PC-3 (cell line): ENCODE data around the gene CCDC169. TPM values are rescaled to one million over a fixed set of nuclear protein-coding genes. Genes with fewer than 3 reads are reported as not detected.

Source experiments
- ATAC-seq: fragments of 200-7000 bp; cut with Tn5 transposase; 2 replicates; pipeline ENCODE4 v1.9.1; 2020; ENCODE audit warnings: mild to moderate bottlenecking, moderate library complexity
- BruUV-seq: library from RNA; stranded (reverse); fragments of 400-500 nt; replicated peaks from 2 replicates; lab custom pipeline; 2021; lab: Mats Ljungman, UMichigan
- CTCF ChIA-PET: fragments of 300-600 bp; sonication (Branson Sonifier 250); formaldehyde crosslinking; loops from one replicate; lab custom pipeline; 2022; ENCODE audit warnings: antibody characterized with exemption; lab: Charles Lee
- POLR2A ChIA-PET: fragments of 300-600 bp; sonication (Branson Sonifier 250); formaldehyde crosslinking; loops from one replicate; lab custom pipeline; 2022; ENCODE audit warnings: antibody characterized with exemption; ENCODE audit not compliant: unreplicated experiment; lab: Charles Lee
- DNase-seq: peaks from one replicate; pipeline ENCODE4 v3.0.0-alpha.2; 2015
- H2AFZ ChIP-seq: fragments of 300-600 bp; sonication (generic); 2 replicates; pipeline ENCODE4 v1.6.0; 2016; ENCODE audit warnings: antibody characterized with exemption, low read length
- H3F3A ChIP-seq: fragments of 300-600 bp; sonication (generic); one replicate; pipeline ENCODE4 v1.6.0; 2017; ENCODE audit warnings: antibody characterized with exemption, low read length, control low read depth, mild to moderate bottlenecking; ENCODE audit not compliant: unreplicated experiment
- H3K27ac ChIP-seq: fragments of 300-600 bp; sonication (generic); 2 replicates; pipeline ENCODE4 v1.5.1; 2016; ENCODE audit warnings: mild to moderate bottlenecking, low read length
- H3K27me3 ChIP-seq: fragments of 300-600 bp; sonication (generic); 2 replicates; pipeline ENCODE4 v1.6.1; 2016; ENCODE audit warnings: low read length, mixed read lengths
- H3K36me3 ChIP-seq: fragments of 300-600 bp; sonication (generic); 2 replicates; pipeline ENCODE4 v1.6.1; 2016; ENCODE audit warnings: low read depth, mixed run types, low read length, mixed read lengths
- H3K4me1 ChIP-seq: fragments of 300-600 bp; sonication (generic); 2 replicates; pipeline ENCODE4 v1.5.1; 2016; ENCODE audit warnings: low read length; ENCODE audit not compliant: insufficient read depth
- H3K4me2 ChIP-seq: fragments of 300-600 bp; sonication (generic); 2 replicates; pipeline ENCODE4 v1.6.0; 2016; ENCODE audit warnings: low read length
- H3K4me3 ChIP-seq: fragments of 300-600 bp; sonication (generic); 2 replicates; pipeline ENCODE4 v1.5.1; 2016; ENCODE audit warnings: mild to moderate bottlenecking, low read length, mixed read lengths
- H3K79me2 ChIP-seq: fragments of 300-600 bp; sonication (generic); 2 replicates; pipeline ENCODE4 v1.6.1; 2017; ENCODE audit warnings: low read length, mixed read lengths
- H3K9ac ChIP-seq: fragments of 300-600 bp; sonication (generic); 2 replicates; pipeline ENCODE4 v1.6.0; 2016; ENCODE audit warnings: mild to moderate bottlenecking, low read length
- H3K9me2 ChIP-seq: fragments of 300-600 bp; sonication (generic); replicated peaks from 2 replicates; pipeline ENCODE4 v1.6.1; 2016; ENCODE audit warnings: mixed run types, low read length, mixed read lengths
- H3K9me3 ChIP-seq: fragments of 300-600 bp; sonication (generic); 2 replicates; pipeline ENCODE4 v1.6.1; 2016; ENCODE audit warnings: low read length, mixed read lengths
- H4K20me1 ChIP-seq: fragments of 300-600 bp; sonication (generic); 2 replicates; pipeline ENCODE4 v1.6.1; 2016; ENCODE audit warnings: low read length, mixed read lengths
- EZH2 ChIP-seq: fragments of 300-600 bp; sonication (generic); IDR thresholded peaks from one replicate; pipeline ENCODE4 v1.6.1; 2017; ENCODE audit warnings: antibody characterized with exemption, mild to moderate bottlenecking, low read length; ENCODE audit not compliant: unreplicated experiment
- EZH2phosphoT487 ChIP-seq: fragments of 300-600 bp; sonication (generic); IDR thresholded peaks from 2 replicates; pipeline ENCODE4 v1.6.1; 2018; ENCODE audit warnings: mild to moderate bottlenecking, antibody characterized with exemption, low read length, borderline replicate concordance
- intact Hi-C: fragments of 100-400 bp; cut with micrococcal nuclease; formaldehyde crosslinking; loops from 2 replicates; pipeline ENCODE4 v1.9.0; 2023
- total RNA-seq: library from RNA; depleted of rRNA; stranded (reverse); fragments of >200 nt; gene quantifications from 2 replicates; pipeline ENCODE4 v1.2.3, GENCODE V29; 2014
- TF ChIP-seq, protein P1 (sequence below): fragments of 300-600 bp; sonication (generic); conservative IDR thresholded peaks from 2 replicates; pipeline ENCODE4 v1.5.1; 2017; ENCODE audit warnings: antibody characterized with exemption, low read depth, mild to moderate bottlenecking, low read length

CCDC169 gene
- total RNA-seq, 1 experiment from 2014 or later = 0.69 TPM

GRCh38 chr13:36207672-36208071 lies 89.9 kb downstream of the CCDC169 start:
- no peak overlapping the region for H3K4me2 ChIP-seq
- no peak overlapping the region for H3K27ac ChIP-seq
- TF ChIP-seq, protein P1, sequence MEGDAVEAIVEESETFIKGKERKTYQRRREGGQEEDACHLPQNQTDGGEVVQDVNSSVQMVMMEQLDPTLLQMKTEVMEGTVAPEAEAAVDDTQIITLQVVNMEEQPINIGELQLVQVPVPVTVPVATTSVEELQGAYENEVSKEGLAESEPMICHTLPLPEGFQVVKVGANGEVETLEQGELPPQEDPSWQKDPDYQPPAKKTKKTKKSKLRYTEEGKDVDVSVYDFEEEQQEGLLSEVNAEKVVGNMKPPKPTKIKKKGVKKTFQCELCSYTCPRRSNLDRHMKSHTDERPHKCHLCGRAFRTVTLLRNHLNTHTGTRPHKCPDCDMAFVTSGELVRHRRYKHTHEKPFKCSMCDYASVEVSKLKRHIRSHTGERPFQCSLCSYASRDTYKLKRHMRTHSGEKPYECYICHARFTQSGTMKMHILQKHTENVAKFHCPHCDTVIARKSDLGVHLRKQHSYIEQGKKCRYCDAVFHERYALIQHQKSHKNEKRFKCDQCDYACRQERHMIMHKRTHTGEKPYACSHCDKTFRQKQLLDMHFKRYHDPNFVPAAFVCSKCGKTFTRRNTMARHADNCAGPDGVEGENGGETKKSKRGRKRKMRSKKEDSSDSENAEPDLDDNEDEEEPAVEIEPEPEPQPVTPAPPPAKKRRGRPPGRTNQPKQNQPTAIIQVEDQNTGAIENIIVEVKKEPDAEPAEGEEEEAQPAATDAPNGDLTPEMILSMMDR = peak; percentile 30; the same call in 1 of the 2 replicates
- TF ChIP-seq EZH2 (no peak), EZH2phosphoT487 (no peak)
- H3K9ac ChIP-seq = no peak overlapping the region
- ChIA-PET POLR2A (no interaction called here), CTCF (no interaction called here)
- no peaks in the 10 kb centered on the region for H3K79me2 ChIP-seq
- no peaks in the 10 kb centered on the region for H3K9me2 ChIP-seq
- no peak overlapping the region for H3K4me3 ChIP-seq
- H3F3A ChIP-seq = no peaks in the 10 kb centered on the region
- no TSS peak for BruUV-seq
- DNase-seq (no peak), ATAC-seq (no peak)
- no peaks in the 10 kb centered on the region for H4K20me1 ChIP-seq
- intact Hi-C loops = no loop called here
- H3K36me3 ChIP-seq = no peaks in the 10 kb centered on the region
- no peaks in the 10 kb centered on the region for H3K9me3 ChIP-seq
- H3K27me3 ChIP-seq = peaks cover 23% of the 10 kb centered on the region
- no peaks in the 10 kb centered on the region for H3K4me1 ChIP-seq
- H2AFZ ChIP-seq = no peak overlapping the region

DNA sequence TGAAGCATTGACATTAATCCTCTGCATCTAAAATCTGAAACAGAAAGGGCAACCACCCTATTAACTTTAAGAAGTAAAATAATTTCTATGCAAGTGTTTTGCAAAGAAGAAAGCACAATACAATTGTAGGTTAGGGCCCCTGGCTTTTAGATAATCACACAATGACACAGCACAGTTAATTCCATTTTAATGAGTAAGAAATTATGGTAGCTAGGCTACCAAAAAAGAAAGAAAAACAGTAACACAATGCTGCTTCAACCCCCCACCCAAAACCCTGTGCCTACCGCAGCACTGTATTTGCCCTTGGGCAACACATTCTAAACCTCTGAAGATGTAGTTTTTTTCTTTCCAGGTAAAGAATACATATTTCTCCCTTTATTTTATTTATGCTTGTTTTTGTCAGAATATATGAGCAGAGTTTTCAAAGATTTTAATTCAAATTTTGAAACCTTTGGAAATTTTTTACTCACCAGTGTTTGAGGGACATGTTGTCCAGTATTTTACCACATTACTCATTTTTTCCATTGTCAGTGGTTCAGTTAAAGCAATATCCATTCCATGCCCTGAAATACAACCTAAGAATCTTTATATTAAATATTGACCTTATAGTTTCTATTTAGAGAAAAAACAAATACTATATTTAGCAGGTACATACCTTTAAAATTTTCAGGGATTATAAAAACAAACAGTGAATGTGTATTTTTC lies 104.3 kb downstream of the CCDC169 start:
- DNase-seq (peak; percentile 63), ATAC-seq (peak; percentile 31)
- no peaks in the 10 kb centered on the region for H3K9me2 ChIP-seq
- TF ChIP-seq, protein P1 = no peak
- TF ChIP-seq EZH2 (no peak), EZH2phosphoT487 (no peak)
- H3K79me2 ChIP-seq = no peaks in the 10 kb centered on the region
- H3K9ac ChIP-seq = no peak overlapping the region
- no peaks in the 10 kb centered on the region for H3K36me3 ChIP-seq
- H3K4me2 ChIP-seq = 0 out of 2 replicates have a peak overlapping the region, but pooled peaks have one; percentile 5
- peaks cover 13% of the 10 kb centered on the region; the same call in 1 of the 2 replicates for H3K4me1 ChIP-seq
- H3K27ac ChIP-seq = no peak overlapping the region
- no TSS peak for BruUV-seq
- ChIA-PET CTCF (no interaction called here), POLR2A (interaction anchor here (0.6 kb wide), 2 partner anchors 919 to 1318 kb away, joined by 3 to 5 read pairs; no protein-coding TSS in a partner anchor)
- H3K27me3 ChIP-seq = peaks cover 24% of the 10 kb centered on the region
- no peak overlapping the region for H3K4me3 ChIP-seq
- no peaks in the 10 kb centered on the region for H3F3A ChIP-seq
- intact Hi-C loops = no loop called here
- no peaks in the 10 kb centered on the region for H4K20me1 ChIP-seq
- no peaks in the 10 kb centered on the region for H3K9me3 ChIP-seq
- H2AFZ ChIP-seq = no peak overlapping the region

GRCh38 chr13:36192166-36192565 lies 105.4 kb downstream of the CCDC169 start:
- no peak for DNase-seq
- Histone ChIP-seq H3K9ac (no peak overlapping the region), H3K27ac (no peak overlapping the region), H4K20me1 (no peaks in the 10 kb centered on the region), H3K79me2 (no peaks in the 10 kb centered on the region), H3K36me3 (no peaks in the 10 kb centered on the region), H2AFZ (no peak overlapping the region), H3K9me2 (no peaks in the 10 kb centered on the region), H3F3A (no peaks in the 10 kb centered on the region), H3K9me3 (no peaks in the 10 kb centered on the region), H3K4me1 (peaks cover 13% of the 10 kb centered on the region; the same call in 1 of the 2 replicates), H3K4me3 (no peak overlapping the region), H3K27me3 (peaks cover 12% of the 10 kb centered on the region), H3K4me2 (no peak overlapping the region)
- no peak for ATAC-seq
- ChIA-PET POLR2A (no interaction called here), CTCF (no interaction called here)
- intact Hi-C loops = no loop called here
- BruUV-seq = no TSS peak
- TF ChIP-seq EZH2phosphoT487 = no peak
- TF ChIP-seq, protein P1 = no peak
- no peak for TF ChIP-seq EZH2
